Stimulated activated CD4-positive, alpha-beta T cell treated with anti-CD3 and anti-CD28 coated beads, TNF-alpha, amount 100 ng/mL, for 48 hours (primary cell): Measurements from ENCODE around the gene TSPAN2.

Source experiments
- DNase-seq, 3 donors: peaks; one replicate each; pipeline ENCODE4 v3.0.0-alpha.2; 2020; ENCODE audit warnings: low read depth in 3 of 3

Gene TSPAN2

GRCh38 chr1:115113766-115114165 lies 24.5 kb upstream of the TSPAN2 start:
- no peak for DNase-seq

DNA sequence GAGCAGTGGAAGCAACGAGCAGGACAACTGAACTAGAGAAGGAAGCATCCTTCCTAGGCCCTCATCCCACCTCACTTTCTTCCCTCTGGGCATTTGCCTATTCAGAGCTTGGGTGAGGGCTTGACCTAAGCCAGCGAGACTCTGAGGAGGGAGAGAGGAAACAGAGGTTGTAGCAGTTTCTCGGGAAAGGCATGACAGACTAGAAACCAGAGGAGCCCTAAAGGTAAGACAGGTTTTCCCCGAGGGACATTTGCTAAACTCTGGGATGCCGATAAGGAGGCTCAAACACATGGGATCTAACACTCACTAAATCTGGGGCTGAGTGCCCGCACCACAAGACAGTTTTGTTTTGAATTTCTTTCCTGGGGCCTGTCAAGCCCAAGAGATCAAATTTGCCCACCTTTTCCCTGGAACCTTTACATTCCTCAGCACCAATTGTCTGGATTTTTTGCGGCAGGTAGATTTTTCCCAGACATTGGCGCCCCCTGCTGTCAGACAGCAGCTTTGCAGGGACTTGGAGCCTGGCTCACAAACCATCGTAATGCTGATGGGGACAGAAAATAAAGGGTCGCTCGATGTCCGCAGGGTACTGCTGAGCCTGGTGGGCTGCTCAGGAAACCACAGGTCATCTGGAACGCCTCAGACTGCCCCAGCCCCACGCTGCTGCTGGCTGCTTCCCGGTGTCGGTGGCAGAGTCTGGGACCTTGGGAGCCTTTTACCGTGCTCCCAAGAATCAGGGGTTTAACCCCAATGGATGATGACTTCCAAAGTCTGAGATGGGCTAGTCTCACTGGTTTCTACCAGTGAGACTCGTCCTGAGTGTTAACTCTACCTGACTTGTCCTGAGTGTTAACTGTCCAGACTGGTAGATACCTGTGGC lies 23.4 kb upstream of the TSPAN2 start:
- peak in 1 of 3 donors; percentile 28 for DNase-seq

- no peak for DNase-seq
These were observed 18.4 kb upstream of the TSPAN2 start for GRCh38 chr1:115107516-115108260.

DNA sequence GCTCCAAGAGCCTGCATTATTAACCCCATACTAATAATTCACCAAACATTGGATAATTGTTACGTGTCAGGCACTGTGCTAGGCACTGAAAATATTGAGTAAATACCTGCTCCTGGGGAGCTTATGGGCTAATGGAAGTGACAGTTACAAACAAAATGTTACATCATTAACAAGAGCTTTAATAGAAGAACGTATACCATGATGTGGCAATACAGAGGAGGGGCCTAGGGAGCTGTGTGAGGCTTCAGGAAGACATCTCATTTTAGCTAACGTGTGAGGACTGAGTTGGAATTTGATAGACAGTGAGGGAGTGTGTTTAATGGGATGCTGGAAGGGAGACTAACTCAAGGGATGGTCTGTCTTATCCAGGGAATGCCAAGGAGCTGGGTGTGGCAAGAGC lies 16.5 kb upstream of the TSPAN2 start:
- no peak for DNase-seq

GRCh38 chr1:115099693-115100050 lies 10.4 kb upstream of the TSPAN2 start:
- DNase-seq: peak in 1 of 3 donors; percentile 5

DNA sequence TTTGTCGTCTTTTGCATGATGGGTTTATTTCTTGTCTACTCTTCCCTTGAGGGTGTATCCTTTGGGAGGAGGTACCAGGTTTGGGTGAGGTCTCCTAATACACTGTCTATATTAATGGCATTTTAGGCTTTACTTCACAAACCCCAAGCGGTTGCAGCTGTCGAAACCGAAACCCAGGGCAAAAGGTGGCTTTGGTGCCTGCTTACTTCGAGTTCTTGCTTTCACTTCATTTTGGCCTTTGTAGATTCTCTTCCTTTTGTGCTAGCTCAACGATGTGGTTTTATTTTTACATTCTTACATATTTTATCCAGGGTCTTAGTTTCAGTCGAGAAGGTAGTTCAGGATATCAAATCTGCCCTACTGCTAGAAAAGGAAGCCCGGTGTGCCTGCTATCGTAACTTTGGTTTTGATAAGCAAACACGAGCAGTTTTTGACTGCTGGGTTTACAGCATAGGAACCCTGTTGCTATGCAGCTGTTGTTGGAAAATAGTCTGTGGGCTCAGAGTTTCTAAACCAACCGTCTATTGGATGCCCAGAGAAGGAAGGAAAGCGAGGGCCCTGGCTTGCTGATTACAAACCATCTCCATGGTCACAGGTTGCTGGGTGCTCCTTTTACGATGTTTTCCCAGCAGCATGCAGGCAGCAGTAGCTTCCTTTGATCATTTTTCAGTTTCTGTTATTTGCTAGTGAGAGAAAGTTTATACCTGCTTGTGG lies 9.8 kb upstream of the TSPAN2 start:
- DNase-seq: peak in 2 of 3 donors; percentile 30 to 36

- no peak for DNase-seq
These were observed 2.9 kb upstream of the TSPAN2 start for GRCh38 chr1:115092175-115092574.

- no peak for DNase-seq
These were observed 2.3 kb upstream of the TSPAN2 start for GRCh38 chr1:115091572-115091971.

GRCh38 chr1:115090956-115091355 lies 1.7 kb upstream of the TSPAN2 start:
- DNase-seq: no peak

- no peak for DNase-seq
These were observed 1.2 kb upstream of the TSPAN2 start for GRCh38 chr1:115090540-115090939.

GRCh38 chr1:115090186-115090490 lies 835 bp upstream of the TSPAN2 start:
- no peak for DNase-seq

DNA sequence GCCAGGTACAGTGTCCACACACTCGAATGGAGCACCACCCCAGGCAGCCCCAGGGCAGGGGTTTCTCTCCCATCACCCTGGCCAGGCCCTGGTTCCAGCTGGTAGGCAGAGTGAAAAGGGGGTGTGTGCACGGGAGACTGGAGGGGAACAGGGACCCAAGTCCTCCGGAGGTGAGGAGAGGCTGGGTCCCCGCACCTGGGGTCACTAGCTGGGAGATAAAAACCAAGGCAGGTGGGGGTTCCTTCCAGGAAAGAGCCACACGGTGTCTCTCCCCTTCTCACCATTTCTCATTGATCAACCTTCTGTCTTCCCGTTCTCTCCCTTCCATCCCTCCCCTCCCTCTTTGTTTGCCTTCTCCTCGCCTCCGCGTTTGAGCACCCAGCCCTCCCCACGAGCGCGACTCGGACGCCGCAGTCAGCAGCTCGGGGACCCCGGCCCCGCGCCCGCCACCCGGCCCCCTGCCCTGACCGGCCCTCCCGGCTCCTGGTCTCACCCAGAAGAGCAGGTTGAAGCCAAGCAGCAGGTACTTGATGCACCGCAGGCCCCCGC lies 358 bp downstream of the TSPAN2 start:
- no peak for DNase-seq

GRCh38 chr1:115088115-115088778 lies 1.1 kb downstream of the TSPAN2 start:
- DNase-seq: no peak

DNA sequence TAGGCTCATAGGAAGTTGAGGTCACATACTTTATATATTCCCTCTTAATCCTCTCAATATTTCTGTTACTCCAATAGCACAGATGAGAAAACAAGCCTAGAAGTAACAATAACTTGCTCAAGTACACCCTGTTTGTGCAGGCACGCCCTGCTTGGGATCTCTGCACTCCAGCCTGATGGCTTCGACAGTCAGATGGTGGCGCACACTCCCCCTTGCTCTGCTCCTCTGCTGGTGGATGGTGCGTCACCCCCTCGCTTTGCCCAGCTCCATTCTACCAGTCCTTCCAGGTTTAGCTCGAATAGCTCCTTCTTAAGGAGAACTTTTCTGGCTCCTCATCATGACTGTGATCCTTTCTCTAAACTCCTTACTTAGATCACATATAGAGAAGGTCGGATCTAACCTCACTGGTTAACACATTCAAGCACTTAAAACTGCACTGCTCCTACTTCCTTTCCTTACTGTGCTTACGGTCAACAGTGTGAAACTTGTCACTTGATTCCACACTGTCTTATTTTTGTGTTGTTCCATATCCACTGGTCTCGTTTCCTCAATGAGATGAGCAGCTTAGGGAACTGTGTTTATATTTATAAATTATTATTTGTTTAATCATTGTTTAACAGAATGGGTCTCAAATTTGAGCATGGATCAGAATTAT lies 3.0 kb downstream of the TSPAN2 start:
- no peak for DNase-seq

DNA sequence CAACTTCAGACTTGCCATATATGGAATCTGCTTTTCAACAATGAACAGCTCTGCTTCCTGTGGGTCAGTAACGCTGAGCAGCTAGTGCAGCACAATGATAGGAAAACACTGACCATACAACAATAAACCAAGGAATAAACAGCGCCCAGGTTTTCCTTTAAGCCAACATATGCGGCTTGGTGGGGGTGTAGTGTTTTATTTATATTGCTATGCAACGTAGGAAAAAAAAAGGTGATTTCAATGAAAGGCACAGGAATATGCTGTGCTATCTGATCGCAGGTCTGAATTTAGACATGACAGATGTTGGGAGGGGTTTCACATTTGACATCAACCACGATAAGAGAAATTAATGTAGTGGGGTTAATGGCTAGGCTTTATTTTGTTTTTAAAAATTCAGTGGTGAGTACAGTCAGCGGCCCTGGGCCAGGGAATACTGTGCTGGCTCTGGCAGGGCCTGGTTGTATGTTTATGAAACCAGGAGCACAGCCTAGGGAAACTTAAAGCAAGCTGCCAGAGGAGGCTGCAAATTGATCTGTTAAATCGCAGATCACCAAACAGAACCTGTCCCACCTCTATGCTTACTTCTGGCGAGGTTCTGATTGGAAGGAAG lies 4.3 kb downstream of the TSPAN2 start:
- DNase-seq: no peak

DNA sequence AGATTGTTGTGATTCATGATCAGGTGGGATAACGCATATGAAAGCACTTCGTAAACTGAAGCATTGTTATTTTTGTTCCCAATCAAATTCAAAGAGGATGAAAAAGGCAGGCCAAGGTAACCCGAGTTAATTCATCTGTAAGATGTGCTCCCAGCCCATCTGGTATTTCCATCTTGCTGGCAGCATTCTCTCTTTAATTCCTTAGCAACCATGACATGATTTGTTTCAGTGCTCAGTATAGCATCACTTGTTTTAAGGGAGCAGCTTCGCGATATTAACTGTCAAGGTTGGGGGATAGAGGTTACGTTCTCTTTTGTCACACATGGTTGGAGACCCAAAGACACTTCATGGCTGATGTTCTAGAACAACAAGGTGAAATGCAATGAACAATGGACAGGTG lies 6.4 kb downstream of the TSPAN2 start:
- no peak for DNase-seq

DNA sequence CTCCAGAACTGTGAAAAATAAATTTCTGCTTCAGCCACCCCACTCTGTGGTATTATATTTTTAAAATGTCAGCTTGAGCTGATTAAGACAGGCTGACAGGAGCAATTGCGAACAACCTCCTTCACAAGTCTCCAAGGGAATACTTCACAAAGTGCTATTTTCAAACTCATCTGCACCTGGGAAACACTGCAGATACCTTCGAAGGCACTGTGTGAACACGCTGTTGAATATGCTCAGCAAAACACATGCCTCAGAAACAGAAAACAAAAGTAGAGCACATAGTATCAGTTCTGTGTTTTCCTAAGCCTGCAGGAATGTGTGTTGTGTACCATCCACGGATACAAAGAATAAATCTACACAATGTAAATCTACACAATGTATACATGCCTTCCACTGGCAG lies 10.6 kb downstream of the TSPAN2 start:
- DNase-seq: no peak

DNA sequence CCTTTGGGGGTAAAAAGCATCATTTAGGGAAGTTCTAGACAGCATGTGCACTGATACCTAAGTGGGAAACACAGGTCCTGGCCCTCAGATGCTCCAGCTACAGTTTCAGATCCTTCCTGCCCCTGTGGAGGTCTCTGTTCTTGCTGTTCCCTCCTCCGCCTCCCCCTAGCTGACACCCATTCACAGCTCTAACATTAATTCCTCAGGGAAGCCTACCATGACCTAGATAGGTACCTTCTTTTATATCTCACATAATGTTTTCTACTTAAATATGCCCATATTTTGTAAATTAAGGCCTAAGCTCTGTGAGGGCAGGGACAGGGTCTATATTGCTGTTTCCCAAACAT lies 11.3 kb downstream of the TSPAN2 start:
- DNase-seq: no peak

GRCh38 chr1:115077286-115077983 lies 11.9 kb downstream of the TSPAN2 start:
- DNase-seq: no peak

- DNase-seq: no peak
These were observed 12.9 kb downstream of the TSPAN2 start for GRCh38 chr1:115076384-115076915.
